ENCODE data around the gene KRCC1.

KRCC1 gene

GRCh38 chr2:88055371-88056128 is at the start of gene KRCC1:
Gene KRCC1, minus strand, starts transcription at chr2:88055783. Its CDS starts 27,220 bp downstream, at chr2:88028563.
- peak; percentile 90 for TF ChIP-seq ZFX (IDR thresholded peaks at IDR 0.05)
- no peak for TF ChIP-seq CTCF (conservative IDR thresholded peaks at IDR 0.05)
- H3K27ac ChIP-seq, result peak within 1 kb of the TSS; percentile 99

- H3K27ac ChIP-seq, result no peak overlapping the region
- no peak for TF ChIP-seq ZFX (IDR thresholded peaks at IDR 0.05)
- no peak for TF ChIP-seq CTCF (conservative IDR thresholded peaks at IDR 0.05)
These were observed 44.9 kb upstream of the KRCC1 start for GRCh38 chr2:88100489-88100858.

GRCh38 chr2:88099798-88100488 is 44.4 kb upstream of the KRCC1 start:
- no peak for TF ChIP-seq ZFX (IDR thresholded peaks at IDR 0.05)
- no peak for TF ChIP-seq CTCF (conservative IDR thresholded peaks at IDR 0.05)
- no peak overlapping the region for H3K27ac ChIP-seq

- TF ChIP-seq ZFX (IDR thresholded peaks at IDR 0.05) (no peak), CTCF (conservative IDR thresholded peaks at IDR 0.05) (no peak)
- H3K27ac ChIP-seq, result no peak overlapping the region
These were observed 42.9 kb upstream of the KRCC1 start for GRCh38 chr2:88098558-88098900.

GRCh38 chr2:88097891-88098557 is 42.4 kb upstream of the KRCC1 start:
- no peak for TF ChIP-seq ZFX (IDR thresholded peaks at IDR 0.05)
- TF ChIP-seq CTCF (conservative IDR thresholded peaks at IDR 0.05), result no peak

GRCh38 chr2:88097192-88097591 is 41.6 kb upstream of the KRCC1 start:
- TF ChIP-seq CTCF (conservative IDR thresholded peaks at IDR 0.05) (no peak), ZFX (IDR thresholded peaks at IDR 0.05) (no peak)

More at GRCh38 chr2:88097891-88098557, 42.4 kb upstream of the KRCC1 start:
- no peak overlapping the region for H3K27ac ChIP-seq

GRCh38 chr2:88096708-88097107 is 41.1 kb upstream of the KRCC1 start:
- H3K27ac ChIP-seq, result no peak overlapping the region
- TF ChIP-seq CTCF (conservative IDR thresholded peaks at IDR 0.05) (no peak), ZFX (IDR thresholded peaks at IDR 0.05) (no peak)

More at GRCh38 chr2:88097192-88097591, 41.6 kb upstream of the KRCC1 start:
- no peak overlapping the region for H3K27ac ChIP-seq
